Rectal smooth muscle tissue (tissue), 1 donor: ENCODE results near the gene CFAP57.

Experiments
- H3K27ac ChIP-seq: one replicate; pipeline ENCODE4 v1.7.0; 2013; ENCODE audit warnings: low read depth, low read length, inconsistent platforms
- H3K27me3 ChIP-seq: one replicate; pipeline ENCODE4 v1.7.0; 2013; ENCODE audit warnings: low read length; ENCODE audit not compliant: control insufficient read depth, insufficient read depth
- H3K36me3 ChIP-seq: one replicate; pipeline ENCODE4 v1.7.0; 2013; ENCODE audit warnings: low read length; ENCODE audit not compliant: control insufficient read depth, insufficient read depth
- H3K4me1 ChIP-seq: one replicate; pipeline ENCODE4 v1.7.0; 2013; ENCODE audit warnings: low read length; ENCODE audit not compliant: control insufficient read depth, insufficient read depth
- H3K4me3 ChIP-seq: one replicate; pipeline ENCODE4 v1.7.0; 2013; ENCODE audit warnings: low read length
- H3K9ac ChIP-seq: one replicate; pipeline ENCODE4 v1.7.0; 2013; ENCODE audit warnings: low read length

Gene CFAP57

GRCh38 chr1:43270421-43271095, 98.4 kb downstream of the CFAP57 start:
- peak overlapping the region; percentile 44 for H3K4me3 ChIP-seq
- H3K4me1 ChIP-seq: no peaks in the 10 kb centered on the region
- no peak overlapping the region for H3K9ac ChIP-seq

DNA sequence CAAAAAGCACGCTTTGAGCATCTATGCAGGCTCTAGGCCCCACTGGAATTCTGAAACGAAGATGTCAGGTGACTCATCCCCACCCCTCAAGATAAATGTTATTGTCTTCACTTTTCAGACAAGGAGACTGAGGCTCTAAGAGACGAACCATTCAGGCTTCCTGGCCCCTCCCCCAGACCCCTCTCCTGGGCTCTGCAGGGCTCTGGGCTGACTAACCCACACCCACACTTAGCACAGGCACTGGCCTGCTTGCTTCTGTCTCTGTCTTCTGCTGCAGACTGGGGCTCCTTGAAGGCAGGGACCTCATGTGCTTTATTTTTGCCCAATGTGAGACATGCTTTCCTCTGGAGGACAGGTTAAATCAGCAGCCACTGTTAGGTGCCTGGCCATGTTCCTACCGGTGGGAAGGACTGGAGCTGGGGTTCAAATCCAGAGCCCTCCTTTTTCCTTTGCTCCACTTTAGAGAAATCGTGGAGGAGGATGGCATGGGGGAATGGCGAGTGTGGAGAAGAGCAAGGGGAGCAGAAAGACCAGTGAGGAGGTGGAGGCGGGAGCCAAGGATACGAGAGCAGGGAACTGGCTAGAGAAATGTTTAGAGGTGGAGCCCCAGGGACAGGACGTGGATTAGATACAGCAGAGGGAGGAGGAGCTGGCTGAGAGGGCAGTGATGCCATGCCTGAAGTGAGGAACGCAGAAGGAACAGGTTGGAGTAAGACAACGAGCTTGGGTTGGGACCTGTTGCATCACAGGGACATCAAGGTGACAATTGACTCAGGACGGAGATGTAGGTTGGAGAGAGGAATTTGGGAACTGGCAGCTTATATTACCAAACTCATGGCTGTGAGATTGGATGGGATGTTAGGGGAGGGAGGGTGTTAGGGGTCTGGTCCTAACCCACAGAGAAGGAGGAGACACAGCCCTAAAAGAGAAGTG, 99.3 kb downstream of the CFAP57 start:
- peaks cover 9% of the 10 kb centered on the region for H3K27me3 ChIP-seq
- no peak overlapping the region for H3K9ac ChIP-seq
- H3K4me1 ChIP-seq: no peaks in the 10 kb centered on the region
- H3K27ac ChIP-seq: no peak overlapping the region
- peak overlapping the region; percentile 5 for H3K4me3 ChIP-seq
- H3K36me3 ChIP-seq: no peaks in the 10 kb centered on the region

More at GRCh38 chr1:43270421-43271095, 98.4 kb downstream of the CFAP57 start:
- no peak overlapping the region for H3K27ac ChIP-seq
- H3K27me3 ChIP-seq: peaks cover 9% of the 10 kb centered on the region
- no peaks in the 10 kb centered on the region for H3K36me3 ChIP-seq

GRCh38 chr1:43272161-43272560, 100.0 kb downstream of the CFAP57 start:
- H3K27ac ChIP-seq: no peak overlapping the region
- no peaks in the 10 kb centered on the region for H3K36me3 ChIP-seq
- H3K27me3 ChIP-seq: peaks cover 9% of the 10 kb centered on the region
- H3K9ac ChIP-seq: no peak overlapping the region
- H3K4me1 ChIP-seq: no peaks in the 10 kb centered on the region
- H3K4me3 ChIP-seq: no peak overlapping the region

DNA sequence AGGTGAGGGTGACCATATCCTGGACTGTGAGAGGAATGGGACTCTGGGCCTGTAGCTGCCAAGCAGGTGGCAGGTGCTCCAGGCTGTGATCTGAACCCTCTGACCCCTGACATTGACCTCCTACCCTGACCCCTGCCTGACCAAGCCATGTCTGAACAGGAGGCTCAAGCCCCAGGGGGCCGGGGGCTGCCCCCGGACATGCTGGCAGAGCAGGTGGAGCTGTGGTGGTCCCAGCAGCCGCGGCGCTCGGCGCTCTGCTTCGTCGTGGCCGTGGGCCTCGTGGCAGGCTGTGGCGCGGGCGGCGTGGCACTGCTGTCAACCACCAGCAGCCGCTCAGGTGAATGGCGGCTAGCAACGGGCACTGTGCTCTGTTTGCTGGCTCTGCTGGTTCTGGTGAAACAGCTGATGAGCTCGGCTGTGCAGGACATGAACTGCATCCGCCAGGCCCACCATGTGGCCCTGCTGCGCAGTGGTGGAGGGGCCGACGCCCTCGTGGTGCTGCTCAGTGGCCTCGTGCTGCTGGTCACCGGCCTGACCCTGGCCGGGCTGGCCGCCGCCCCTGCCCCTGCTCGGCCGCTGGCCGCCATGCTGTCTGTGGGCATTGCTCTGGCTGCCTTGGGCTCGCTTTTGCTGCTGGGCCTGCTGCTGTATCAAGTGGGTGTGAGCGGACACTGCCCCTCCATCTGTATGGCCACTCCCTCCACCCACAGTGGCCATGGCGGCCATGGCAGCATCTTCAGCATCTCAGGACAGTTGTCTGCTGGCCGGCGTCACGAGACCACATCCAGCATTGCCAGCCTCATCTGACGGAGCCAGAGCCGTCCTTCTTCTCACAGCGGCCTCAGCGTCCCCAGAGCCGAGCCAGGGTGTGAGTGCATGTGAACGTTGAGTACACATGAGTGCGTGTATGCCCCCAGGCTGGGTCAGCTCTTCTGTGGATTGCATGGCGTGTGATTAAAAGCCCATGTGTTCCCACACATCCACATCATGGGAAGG, 100.7 kb downstream of the CFAP57 start:
- no peak overlapping the region for H3K9ac ChIP-seq
- H3K27me3 ChIP-seq: peaks cover 9% of the 10 kb centered on the region
- H3K4me1 ChIP-seq: no peaks in the 10 kb centered on the region
- no peak overlapping the region for H3K27ac ChIP-seq
- no peaks in the 10 kb centered on the region for H3K36me3 ChIP-seq
- no peak overlapping the region for H3K4me3 ChIP-seq

- no peak overlapping the region for H3K4me3 ChIP-seq
- no peaks in the 10 kb centered on the region for H3K4me1 ChIP-seq
- H3K27me3 ChIP-seq: peaks cover 9% of the 10 kb centered on the region
- H3K9ac ChIP-seq: no peak overlapping the region
- H3K36me3 ChIP-seq: no peaks in the 10 kb centered on the region
- no peak overlapping the region for H3K27ac ChIP-seq
Observed at GRCh38 chr1:43273708-43274107, 101.6 kb downstream of the CFAP57 start.

- no peaks in the 10 kb centered on the region for H3K4me1 ChIP-seq
- no peak overlapping the region for H3K27ac ChIP-seq
- peaks cover 9% of the 10 kb centered on the region for H3K27me3 ChIP-seq
- no peak overlapping the region for H3K4me3 ChIP-seq
- H3K9ac ChIP-seq: no peak overlapping the region
- no peaks in the 10 kb centered on the region for H3K36me3 ChIP-seq
Observed at GRCh38 chr1:43274125-43274803, 102.1 kb downstream of the CFAP57 start.

- no peak overlapping the region for H3K9ac ChIP-seq
- H3K27me3 ChIP-seq: peaks cover 8% of the 10 kb centered on the region
- H3K36me3 ChIP-seq: no peaks in the 10 kb centered on the region
- H3K27ac ChIP-seq: no peak overlapping the region
- no peak overlapping the region for H3K4me3 ChIP-seq
- H3K4me1 ChIP-seq: no peaks in the 10 kb centered on the region
Observed at GRCh38 chr1:43274804-43275180, 102.7 kb downstream of the CFAP57 start.

DNA sequence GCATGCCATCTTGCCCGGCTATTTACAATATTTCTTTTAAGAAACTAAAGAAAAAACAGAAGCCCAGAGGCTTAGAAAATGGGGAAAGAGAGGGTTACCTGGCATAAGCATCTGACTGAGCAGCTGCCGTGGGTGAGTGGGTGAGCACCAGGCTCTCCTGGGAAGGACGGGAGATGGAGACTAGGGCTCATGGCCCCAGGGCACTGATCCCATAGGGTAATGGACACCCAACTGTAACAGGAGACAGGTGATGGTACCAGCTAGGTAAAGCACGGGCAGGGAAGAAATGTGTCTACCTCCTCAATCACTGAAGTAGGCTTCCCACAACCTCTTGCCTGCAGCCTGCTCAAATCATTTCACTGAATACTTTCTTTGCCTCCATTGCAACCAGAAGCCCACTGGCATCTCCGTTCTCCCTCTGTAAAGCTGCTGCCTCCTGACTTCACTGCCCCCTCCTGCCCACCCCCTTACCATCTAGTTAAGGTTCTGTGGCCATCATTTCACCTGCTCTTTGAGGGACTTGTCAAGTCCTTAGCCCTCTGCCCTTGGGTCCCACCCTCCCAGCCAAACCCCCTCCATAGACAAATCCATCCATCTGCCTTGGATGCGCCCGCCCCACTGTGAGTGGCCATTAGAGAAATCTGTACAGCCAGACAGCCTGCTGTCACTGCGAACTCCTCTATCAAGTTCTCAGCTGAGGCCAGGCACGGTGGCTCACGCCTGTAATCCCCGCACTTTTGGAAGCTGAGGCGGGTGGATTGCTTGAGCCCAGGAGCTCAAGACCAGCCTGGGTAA, 103.9 kb downstream of the CFAP57 start:
- Histone ChIP-seq H3K27ac (no peak overlapping the region), H3K9ac (no peak overlapping the region), H3K4me1 (no peaks in the 10 kb centered on the region), H3K36me3 (no peaks in the 10 kb centered on the region), H3K27me3 (no peaks in the 10 kb centered on the region), H3K4me3 (no peak overlapping the region)

DNA sequence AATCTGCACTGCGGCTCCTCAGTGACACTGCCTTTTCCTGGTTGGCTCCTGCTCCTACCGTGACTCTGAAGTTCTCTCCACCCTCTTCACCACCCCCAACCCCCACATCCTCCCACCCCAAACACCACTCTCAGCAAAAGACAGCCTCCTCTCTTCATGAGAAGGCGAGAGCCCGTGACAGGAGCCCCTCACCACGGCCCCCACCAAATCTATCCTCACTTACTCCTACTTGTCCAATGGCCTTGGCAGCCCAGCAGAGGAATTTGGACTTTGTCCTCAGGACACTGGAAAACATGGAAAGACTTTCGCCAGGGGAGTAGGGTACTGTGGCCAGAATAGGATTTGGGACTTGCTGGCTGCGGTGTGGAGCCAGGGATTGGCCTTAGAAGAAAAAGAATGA, 104.5 kb downstream of the CFAP57 start:
- Histone ChIP-seq H3K27me3 (no peaks in the 10 kb centered on the region), H3K27ac (no peak overlapping the region), H3K9ac (no peak overlapping the region), H3K4me3 (no peak overlapping the region), H3K36me3 (no peaks in the 10 kb centered on the region), H3K4me1 (no peaks in the 10 kb centered on the region)

GRCh38 chr1:43277116-43277876, 105.2 kb downstream of the CFAP57 start:
- no peak overlapping the region for H3K4me3 ChIP-seq
- H3K27me3 ChIP-seq: no peaks in the 10 kb centered on the region
- H3K9ac ChIP-seq: no peak overlapping the region
- H3K27ac ChIP-seq: no peak overlapping the region
- H3K4me1 ChIP-seq: no peaks in the 10 kb centered on the region
- H3K36me3 ChIP-seq: no peaks in the 10 kb centered on the region
